Pancreas (tissue), 10 donors: Measurements from ENCODE around the gene ATXN7L3. TPM values are rescaled to one million over a fixed set of nuclear protein-coding genes. Genes with fewer than 3 reads are reported as not detected.
A peak's percentile ranks its signal among the peaks of the same experiment; 100 is the strongest.

Experiments
- ATAC-seq, 4 donors: fragments of 200-7000 bp; cut with Tn5 transposase; one replicate each; pipeline versions ENCODE4 v1.8.0 to v1.9.1; 2020; ENCODE audit warnings: mild to moderate bottlenecking in 4 of 4, moderate library complexity in 4 of 4
- DNase-seq, 6 donors: peaks; one replicate each; pipeline ENCODE4 v3.0.0-alpha.2; 2020
- FAIRE-seq: peaks from 2 replicates; lab custom pipeline; 2012; peaks lifted over from hg19 to GRCh38; lab: Jason Lieb, UNC
- H3K27ac ChIP-seq, 4 donors: fragments of 200-600 bp; sonication (generic); 1 replicate in 3 of 4; 2 replicates in 1 of 4; pipeline versions ENCODE4 v1.5.0 to v1.8.0; 2020
- H3K27me3 ChIP-seq, 4 donors: fragments of 200-600 bp; one replicate each; pipeline ENCODE4 v1.8.0; 2021
- H3K36me3 ChIP-seq, 3 donors: fragments of 200-600 bp; sonication (generic) in 1 of 3; one replicate each; pipeline versions ENCODE4 v1.5.0 to v1.8.0; 2020 to 2021
- H3K4me1 ChIP-seq, 3 donors: fragments of 200-600 bp; one replicate each; pipeline ENCODE4 v1.8.0; 2021
- H3K4me3 ChIP-seq, 4 donors: fragments of 200-600 bp; sonication (generic) in 2 of 4; one replicate each; pipeline versions ENCODE4 v1.5.0 to v1.8.0; 2020 to 2021
- H3K9me3 ChIP-seq, 4 donors: fragments of 200-600 bp; one replicate each; pipeline ENCODE4 v1.8.0; 2021
- WGBS, 2 donors: extraction: QIAGEN DNeasy Blood & Tissue Kit; methylation state at CpG; one replicate each; pipeline ENCODE4 v1.1.7; 2013; 5-methylcytosine and 5-hydroxymethylcytosine counted together
- intact Hi-C, 3 donors: fragments of 100-400 bp; cut with DNase I; formaldehyde crosslinking; loops; one replicate each; pipeline versions ENCODE4 v1.11.1 to v1.14.2; 2022
- polyA plus RNA-seq, 2 donors: library from polyadenylated mRNA; stranded (reverse); fragments of 200-250 nt; gene quantifications; one replicate each; pipeline ENCODE4 v1.2.3, GENCODE V29; 2013
- total RNA-seq, 6 donors: library from RNA; stranded (reverse); fragmentation: NEBNext Ultra II Directional in 4 of 6; extraction: Animal tissue kit (Norgen Biotek cat#: 25700) in 4 of 6; gene quantifications; one replicate each; pipeline versions ENCODE4 v1.2.1 to v1.2.4, GENCODE V29; 2021 to 2023
- TF ChIP-seq, protein P1 (sequence below), 4 donors: fragments of 200-600 bp; sonication (generic) in 3 of 4; IDR thresholded peaks; one replicate each; pipeline versions ENCODE4 v1.5.0 to v1.8.0; 2021; ENCODE audit warnings: antibody characterized with exemption in 4 of 4
- donor health status: healthy with polysubstance abuse.
- donor health status: DM: no; HTN: no; CAD: no; lungs with moderate emphysema.
- donor health status: DM: no; HTN: no; CAD: no.
- donor health status: control.
- donor health status: control.
- donor health status: Bipolar disorder and iron deficiency.
- donor health status: DM: yes; HTN: yes; CAD: no.
- donor health status: DM: no; HTN: no; CAD: no.
- donor health status: DM: no; HTN: no; CAD: no.
- donor health status: DM: yes; HTN: yes; CAD: no.

The ATXN7L3 gene
- total and polyA plus RNA-seq, 8 donors: 21.1 to 38.0 (median 27.3) TPM

DNA sequence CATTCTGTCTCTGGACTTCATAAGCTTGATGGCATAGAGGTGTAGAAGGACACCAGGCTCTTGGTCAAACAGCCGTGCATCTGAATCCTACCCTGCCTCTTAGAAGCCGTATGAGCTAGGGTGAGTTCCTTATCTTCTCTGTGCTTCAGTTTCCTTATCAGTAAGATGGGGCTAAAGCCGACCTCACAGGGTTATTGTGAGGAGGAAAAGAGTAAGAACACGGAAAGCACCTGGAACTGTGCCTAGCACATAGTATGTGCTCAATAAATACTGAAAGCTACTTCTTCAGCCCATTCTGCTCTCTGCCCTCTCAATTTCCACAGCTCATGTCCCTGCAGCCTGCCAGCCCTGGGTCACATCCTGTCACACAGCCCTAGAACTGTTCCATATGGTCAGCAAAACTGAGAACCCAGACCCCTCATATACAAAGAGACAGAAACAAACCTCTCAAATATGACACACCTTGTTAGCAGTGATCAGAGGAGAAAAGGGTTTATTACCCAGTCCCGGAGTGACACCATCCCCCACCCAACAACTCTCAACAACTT is 36.8 kb upstream of the ATXN7L3 start:
- Histone ChIP-seq H3K27me3 (no peaks in the 10 kb centered on the region), H3K36me3 (no peaks in the 10 kb centered on the region), H3K9me3 (no peaks in the 10 kb centered on the region), H3K4me1 (no peaks in the 10 kb centered on the region), H3K27ac (no peak overlapping the region), H3K4me3 (no peak overlapping the region)
- WGBS, 2 donors: 72 to 82% methylated on average over 5 of the region's 5 CpGs
- TF ChIP-seq, protein P1, sequence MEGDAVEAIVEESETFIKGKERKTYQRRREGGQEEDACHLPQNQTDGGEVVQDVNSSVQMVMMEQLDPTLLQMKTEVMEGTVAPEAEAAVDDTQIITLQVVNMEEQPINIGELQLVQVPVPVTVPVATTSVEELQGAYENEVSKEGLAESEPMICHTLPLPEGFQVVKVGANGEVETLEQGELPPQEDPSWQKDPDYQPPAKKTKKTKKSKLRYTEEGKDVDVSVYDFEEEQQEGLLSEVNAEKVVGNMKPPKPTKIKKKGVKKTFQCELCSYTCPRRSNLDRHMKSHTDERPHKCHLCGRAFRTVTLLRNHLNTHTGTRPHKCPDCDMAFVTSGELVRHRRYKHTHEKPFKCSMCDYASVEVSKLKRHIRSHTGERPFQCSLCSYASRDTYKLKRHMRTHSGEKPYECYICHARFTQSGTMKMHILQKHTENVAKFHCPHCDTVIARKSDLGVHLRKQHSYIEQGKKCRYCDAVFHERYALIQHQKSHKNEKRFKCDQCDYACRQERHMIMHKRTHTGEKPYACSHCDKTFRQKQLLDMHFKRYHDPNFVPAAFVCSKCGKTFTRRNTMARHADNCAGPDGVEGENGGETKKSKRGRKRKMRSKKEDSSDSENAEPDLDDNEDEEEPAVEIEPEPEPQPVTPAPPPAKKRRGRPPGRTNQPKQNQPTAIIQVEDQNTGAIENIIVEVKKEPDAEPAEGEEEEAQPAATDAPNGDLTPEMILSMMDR (IDR thresholded peaks at IDR 0.05): no peak
- ATAC-seq (no peak), FAIRE-seq (no peak), DNase-seq (no peak)
- intact Hi-C loops: no loop called here

DNA sequence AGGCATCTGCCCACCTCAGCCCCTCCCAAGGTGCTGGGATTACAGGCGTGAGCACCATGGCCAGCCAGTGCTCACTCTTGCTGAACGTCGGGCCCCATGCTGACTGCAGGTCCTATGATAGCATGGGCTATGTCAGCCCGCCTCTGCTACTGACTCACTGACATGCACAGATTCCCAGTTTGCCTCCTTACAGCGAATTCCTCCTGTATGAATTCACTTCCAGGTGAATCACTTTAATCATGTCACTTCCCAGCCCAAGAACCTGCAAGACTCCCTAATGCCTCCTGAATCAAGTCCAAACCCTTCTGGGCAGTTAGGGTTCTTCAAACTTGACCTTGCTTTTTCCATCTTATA is 35.9 kb upstream of the ATXN7L3 start:
- Histone ChIP-seq H3K4me3 (no peak overlapping the region), H3K27me3 (no peaks in the 10 kb centered on the region), H3K27ac (peak overlapping the region in 1 of 4 donors; percentile 59), H3K36me3 (no peaks in the 10 kb centered on the region), H3K4me1 (no peaks in the 10 kb centered on the region), H3K9me3 (no peaks in the 10 kb centered on the region)
- 88 to 89% methylated on average over 5 of the region's 5 CpGs for WGBS, 2 donors
- FAIRE-seq (no peak), ATAC-seq (peak in 1 of 4 donors; percentile 13), DNase-seq (no peak)
- intact Hi-C loops: no loop called here
- TF ChIP-seq, protein P1 (IDR thresholded peaks at IDR 0.05): no peak

DNA sequence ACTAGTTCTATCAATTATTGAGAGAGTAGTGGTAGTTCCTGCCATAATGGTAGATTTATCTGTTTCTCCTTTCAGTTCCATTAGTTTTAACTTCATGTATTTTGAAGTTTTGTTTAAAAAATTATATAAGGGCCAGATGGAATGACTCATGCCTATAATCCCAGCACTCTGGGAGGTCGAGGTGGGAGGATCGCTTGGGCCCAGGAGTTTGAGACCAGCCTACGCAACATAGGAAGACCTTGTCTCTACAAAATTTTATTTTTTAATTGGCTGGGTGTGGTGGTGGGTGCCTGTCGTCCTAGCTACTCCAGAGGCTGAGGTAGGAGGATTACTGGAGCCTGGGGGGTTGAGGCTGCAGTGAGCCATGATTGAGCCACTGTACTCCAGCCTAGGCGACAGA is 33.9 kb upstream of the ATXN7L3 start:
- H3K4me3 ChIP-seq: no peak overlapping the region
- intact Hi-C loops: no loop called here
- no peaks in the 10 kb centered on the region for H3K36me3 ChIP-seq
- FAIRE-seq (no peak), DNase-seq (no peak), ATAC-seq (no peak)
- 77 to 89% methylated on average over 5 of the region's 5 CpGs for WGBS, 2 donors
- TF ChIP-seq, protein P1 (IDR thresholded peaks at IDR 0.05): no peak
- H3K27ac ChIP-seq: no peak overlapping the region
- H3K9me3 ChIP-seq: no peaks in the 10 kb centered on the region
- no peaks in the 10 kb centered on the region for H3K4me1 ChIP-seq
- H3K27me3 ChIP-seq: no peaks in the 10 kb centered on the region

DNA sequence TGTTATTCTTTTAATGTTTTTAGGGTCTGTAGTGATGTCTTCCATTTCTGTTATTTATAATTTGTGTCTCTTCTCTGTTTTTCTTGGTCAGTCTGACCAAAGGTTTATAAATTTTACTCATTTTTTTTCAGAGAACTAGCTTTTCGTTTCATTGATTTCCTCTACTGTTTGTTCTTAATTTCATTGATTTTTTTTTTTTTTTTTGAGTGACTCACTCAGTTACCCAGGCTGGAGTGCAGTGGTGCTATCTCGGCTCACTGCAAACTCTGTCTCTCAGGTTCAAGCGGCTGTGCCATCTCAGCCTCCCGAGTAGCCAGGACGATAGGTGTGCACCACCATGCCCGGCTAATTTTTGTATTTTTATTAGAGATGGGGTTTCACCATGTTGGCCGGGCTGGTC is 32.4 kb upstream of the ATXN7L3 start:
- Histone ChIP-seq H3K9me3 (no peaks in the 10 kb centered on the region), H3K4me3 (no peak overlapping the region), H3K4me1 (no peaks in the 10 kb centered on the region), H3K36me3 (no peaks in the 10 kb centered on the region), H3K27ac (no peak overlapping the region), H3K27me3 (no peaks in the 10 kb centered on the region)
- intact Hi-C loops: no loop called here
- TF ChIP-seq, protein P1 (IDR thresholded peaks at IDR 0.05): no peak
- FAIRE-seq (no peak), ATAC-seq (no peak), DNase-seq (no peak)
- WGBS, 2 donors: 63 to 75% methylated on average over 7 of the region's 7 CpGs

DNA sequence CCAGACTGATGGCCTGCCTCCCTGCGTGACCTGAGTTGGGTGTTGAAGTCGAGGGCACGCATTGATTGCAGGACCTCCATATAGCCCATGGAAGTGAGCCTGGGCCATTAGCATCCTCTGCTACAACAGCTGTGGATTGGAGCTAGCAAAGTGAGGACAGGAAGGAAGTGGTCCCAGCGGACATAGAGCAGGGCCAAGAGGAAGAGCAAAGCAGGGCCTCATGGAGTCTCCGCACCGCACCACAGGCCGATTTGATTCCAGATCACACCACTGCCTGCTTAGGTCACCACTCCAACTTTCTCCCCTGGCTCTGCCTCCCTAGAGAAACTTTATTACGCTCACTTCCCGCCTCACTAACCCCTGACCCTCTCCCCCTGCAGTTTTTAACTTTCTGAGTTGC is 30.5 kb upstream of the ATXN7L3 start:
- no peak for FAIRE-seq
- Histone ChIP-seq H3K36me3 (no peaks in the 10 kb centered on the region), H3K27ac (no peak overlapping the region), H3K9me3 (no peaks in the 10 kb centered on the region), H3K27me3 (no peaks in the 10 kb centered on the region), H3K4me3 (no peak overlapping the region), H3K4me1 (no peaks in the 10 kb centered on the region)
- intact Hi-C loops: no loop called here
- TF ChIP-seq, protein P1 (IDR thresholded peaks at IDR 0.05): no peak
- WGBS, 2 donors: 81 to 84% methylated on average over 9 of the region's 9 CpGs
- no peak for DNase-seq
- no peak for ATAC-seq
